CD8-positive, alpha-beta memory T cell (primary cell): ENCODE measurements around the gene ADAMTS15. TPM values are rescaled to one million over a fixed set of nuclear protein-coding genes. Genes with fewer than 3 reads are reported as not detected.

Source experiments
- CTCF ChIA-PET: fragments of 350-600 bp; sonication (Branson Sonifier 250); formaldehyde crosslinking; loops from one replicate; lab custom pipeline; 2021; ENCODE audit warnings: antibody characterized with exemption; lab: Charles Lee
- POLR2A ChIA-PET: fragments of 350-600 bp; sonication (Branson Sonifier 250); formaldehyde crosslinking; loops from one replicate; lab custom pipeline; 2021; ENCODE audit warnings: antibody characterized with exemption; lab: Charles Lee
- DNase-seq, 5 donors: peaks; one replicate each; pipeline versions ENCODE4 v3.0.0 to v3.0.0-alpha.2; 2020 to 2022; ENCODE audit warnings: mixed read lengths in 1 of 5
- H3K27ac ChIP-seq: one replicate; pipeline ENCODE4 v1.7.0; 2013; ENCODE audit warnings: low read depth, mild to moderate bottlenecking, low read length, moderate library complexity
- H3K27me3 ChIP-seq: 2 replicates; pipeline ENCODE4 v1.7.0; 2013; ENCODE audit warnings: low read length, mild to moderate bottlenecking; ENCODE audit not compliant: insufficient read depth, poor library complexity, severe bottlenecking
- H3K36me3 ChIP-seq: 2 replicates; pipeline ENCODE4 v1.7.0; 2013; ENCODE audit warnings: mild to moderate bottlenecking, low read length, moderate library complexity; ENCODE audit not compliant: insufficient read depth
- H3K4me1 ChIP-seq: 2 replicates; pipeline ENCODE4 v1.7.0; 2013; ENCODE audit warnings: mild to moderate bottlenecking, low read length, moderate library complexity; ENCODE audit not compliant: insufficient read depth
- H3K4me3 ChIP-seq: 2 replicates; pipeline ENCODE4 v1.7.0; 2013; ENCODE audit warnings: mild to moderate bottlenecking, low read length
- H3K9me3 ChIP-seq: 2 replicates; pipeline ENCODE4 v1.7.0; 2013; ENCODE audit warnings: mild to moderate bottlenecking, low read length
- H3K27ac Mint-ChIP-seq, 8 donors: one replicate each; pipeline ENCODE4 v1.8.0; 2020 to 2021; ENCODE audit warnings: mixed read lengths in 8 of 8, mild to moderate bottlenecking in 6 of 8, inconsistent platforms in 3 of 8, moderate library complexity in 3 of 8
- H3K27me3 Mint-ChIP-seq, 2 donors: one replicate each; pipeline ENCODE4 v1.8.0; 2020 to 2021; ENCODE audit warnings: mixed read lengths in 2 of 2, mild to moderate bottlenecking in 1 of 2, moderate library complexity in 1 of 2
- H3K36me3 Mint-ChIP-seq, 3 donors: one replicate each; pipeline ENCODE4 v1.8.0; 2020 to 2021; ENCODE audit warnings: mixed read lengths in 3 of 3, inconsistent platforms in 1 of 3, mild to moderate bottlenecking in 1 of 3
- H3K4me1 Mint-ChIP-seq, 3 donors: one replicate each; pipeline ENCODE4 v1.8.0; 2020 to 2021; ENCODE audit warnings: mixed read lengths in 3 of 3, inconsistent platforms in 1 of 3, mild to moderate bottlenecking in 1 of 3
- H3K4me3 Mint-ChIP-seq, 7 donors: one replicate each; pipeline ENCODE4 v1.8.0; 2020 to 2021; ENCODE audit warnings: mixed read lengths in 7 of 7, mild to moderate bottlenecking in 6 of 7, moderate library complexity in 4 of 7, inconsistent platforms in 2 of 7
- H3K9me3 Mint-ChIP-seq, 5 donors: one replicate each; pipeline ENCODE4 v1.8.0; 2020 to 2022; ENCODE audit warnings: mixed read lengths in 5 of 5, mild to moderate bottlenecking in 3 of 5, moderate library complexity in 2 of 5, inconsistent platforms in 1 of 5
- polyA plus RNA-seq: library from polyadenylated mRNA; unstranded; fragments of 300-500 nt; fragmentation: Illumina TruSeq; gene quantifications from one replicate; pipeline ENCODE4 v1.2.3, GENCODE V29; 2021
- total RNA-seq, 2 experiments: library from RNA; stranded (reverse); gene quantifications; one replicate each; pipeline ENCODE4 v1.2.3, GENCODE V29; 2021

ADAMTS15 gene
- total and polyA plus RNA-seq, 3 experiments from 2014 or later: not detected

GRCh38 chr11:130426837-130427341 is 21.6 kb upstream of the ADAMTS15 start:
- Histone ChIP-seq H3K36me3 (no peaks in the 10 kb centered on the region), H3K4me1 (no peaks in the 10 kb centered on the region), H3K9me3 (no peaks in the 10 kb centered on the region), H3K27ac (no peak overlapping the region), H3K27me3 (peaks cover 39% of the 10 kb centered on the region), H3K4me3 (no peak overlapping the region)
- no peak for DNase-seq
- CTCF ChIA-PET: interaction anchor here (0.8 to 2.9 kb wide), 3 partner anchors 17 to 435 kb away, joined by 3 to 12 read pairs (median 3); no protein-coding TSS in a partner anchor
- Mint-ChIP-seq H3K27me3 (peaks cover 38 to 71% of the 10 kb centered on the region in 2 donors), H3K27ac (no peak overlapping the region), H3K9me3 (no peaks in the 10 kb centered on the region), H3K36me3 (no peaks in the 10 kb centered on the region), H3K4me1 (peaks cover 14 to 18% (median 14%) of the 10 kb centered on the region in 3 donors), H3K4me3 (peak overlapping the region in 5 of 7 donors; percentile 15 to 87 (median 58))
- POLR2A ChIA-PET: no interaction called here

- H3K36me3 Mint-ChIP-seq: no peaks in the 10 kb centered on the region
- Histone ChIP-seq H3K27me3 (peaks cover 39% of the 10 kb centered on the region), H3K4me1 (no peaks in the 10 kb centered on the region), H3K9me3 (no peaks in the 10 kb centered on the region), H3K36me3 (no peaks in the 10 kb centered on the region), H3K27ac (no peak overlapping the region), H3K4me3 (no peak overlapping the region)
- no peak overlapping the region for H3K27ac Mint-ChIP-seq
- H3K4me3 Mint-ChIP-seq: peak overlapping the region in 3 of 7 donors; percentile 15 to 76 (median 58)
- peaks cover 14 to 18% (median 14%) of the 10 kb centered on the region in 3 donors for H3K4me1 Mint-ChIP-seq
- peak in 1 of 5 donors; percentile 9 for DNase-seq
- POLR2A ChIA-PET: no interaction called here
- peaks cover 39 to 66% of the 10 kb centered on the region in 2 donors for H3K27me3 Mint-ChIP-seq
- CTCF ChIA-PET: interaction anchor here (1.6 to 2.9 kb wide), 2 partner anchors 16 to 434 kb away, joined by 3 to 12 read pairs; no protein-coding TSS in a partner anchor
- H3K9me3 Mint-ChIP-seq: no peaks in the 10 kb centered on the region
Observed at GRCh38 chr11:130427581-130428315, 20.7 kb upstream of the ADAMTS15 start.

- CTCF ChIA-PET: no interaction called here
- no peak for DNase-seq
- POLR2A ChIA-PET: no interaction called here
- Mint-ChIP-seq H3K4me1 (peaks cover 14 to 18% (median 14%) of the 10 kb centered on the region in 3 donors), H3K27me3 (peaks cover 40 to 64% of the 10 kb centered on the region in 2 donors), H3K36me3 (no peaks in the 10 kb centered on the region), H3K9me3 (no peaks in the 10 kb centered on the region), H3K4me3 (peak within 1 kb of the TSS; percentile 13 to 87 (median 60)), H3K27ac (peak within 1 kb of the TSS in 2 of 8 donors; percentile 29 to 69)
- Histone ChIP-seq H3K9me3 (no peaks in the 10 kb centered on the region), H3K27me3 (peaks cover 39% of the 10 kb centered on the region), H3K36me3 (no peaks in the 10 kb centered on the region), H3K4me1 (no peaks in the 10 kb centered on the region), H3K4me3 (no peak within 1 kb of the TSS), H3K27ac (no peak within 1 kb of the TSS)
Observed at GRCh38 chr11:130428316-130429119, 19.9 kb upstream of the ADAMTS15 start, which contains the start of gene ADAMTS8. Gene ADAMTS8 (minus strand): TSS chr11:130428609. CDS start chr11:130428286, 323 bp downstream.

GRCh38 chr11:130429120-130429681 is 19.2 kb upstream of the ADAMTS15 start:
- peaks cover 14 to 18% (median 14%) of the 10 kb centered on the region in 3 donors for H3K4me1 Mint-ChIP-seq
- Histone ChIP-seq H3K27me3 (peaks cover 38% of the 10 kb centered on the region), H3K27ac (no peak overlapping the region), H3K4me3 (no peak overlapping the region), H3K36me3 (no peaks in the 10 kb centered on the region), H3K4me1 (no peaks in the 10 kb centered on the region), H3K9me3 (no peaks in the 10 kb centered on the region)
- peak overlapping the region in 6 of 7 donors; percentile 13 to 87 (median 66) for H3K4me3 Mint-ChIP-seq
- CTCF ChIA-PET: no interaction called here
- peaks cover 40 to 62% of the 10 kb centered on the region in 2 donors for H3K27me3 Mint-ChIP-seq
- no peaks in the 10 kb centered on the region for H3K36me3 Mint-ChIP-seq
- no peaks in the 10 kb centered on the region for H3K9me3 Mint-ChIP-seq
- POLR2A ChIA-PET: no interaction called here
- peak overlapping the region in 1 of 8 donors; percentile 69 for H3K27ac Mint-ChIP-seq
- DNase-seq: no peak

GRCh38 chr11:130429983-130430382 is 18.5 kb upstream of the ADAMTS15 start:
- H3K9me3 Mint-ChIP-seq: no peaks in the 10 kb centered on the region
- H3K9me3 ChIP-seq: no peaks in the 10 kb centered on the region
- no peaks in the 10 kb centered on the region for H3K36me3 ChIP-seq
- H3K4me1 ChIP-seq: no peaks in the 10 kb centered on the region
- ChIA-PET CTCF (interaction anchor here (1.2 to 6.6 kb wide), 5 partner anchors 12 to 437 kb away, joined by 3 to 115 read pairs (median 10); no protein-coding TSS in a partner anchor), POLR2A (no interaction called here)
- no peaks in the 10 kb centered on the region for H3K36me3 Mint-ChIP-seq
- peaks cover 38 to 54% of the 10 kb centered on the region in 2 donors for H3K27me3 Mint-ChIP-seq
- DNase-seq: no peak
- H3K27me3 ChIP-seq: peaks cover 31% of the 10 kb centered on the region
- H3K27ac ChIP-seq: no peak overlapping the region
- H3K27ac Mint-ChIP-seq: no peak overlapping the region
- H3K4me3 Mint-ChIP-seq: peak overlapping the region in 1 of 7 donors; percentile 49
- H3K4me1 Mint-ChIP-seq: peaks cover 14 to 18% (median 14%) of the 10 kb centered on the region in 3 donors
- no peak overlapping the region for H3K4me3 ChIP-seq

- H3K36me3 Mint-ChIP-seq: no peaks in the 10 kb centered on the region
- H3K27ac Mint-ChIP-seq: no peak overlapping the region
- no peak overlapping the region for H3K4me3 Mint-ChIP-seq
- H3K27me3 Mint-ChIP-seq: peaks cover 35 to 43% of the 10 kb centered on the region in 2 donors
- Histone ChIP-seq H3K4me3 (no peak overlapping the region), H3K36me3 (no peaks in the 10 kb centered on the region), H3K27me3 (peaks cover 27% of the 10 kb centered on the region), H3K4me1 (no peaks in the 10 kb centered on the region), H3K27ac (no peak overlapping the region), H3K9me3 (no peaks in the 10 kb centered on the region)
- H3K4me1 Mint-ChIP-seq: peaks cover 14 to 18% (median 14%) of the 10 kb centered on the region in 3 donors
- POLR2A ChIA-PET: no interaction called here
- CTCF ChIA-PET: interaction anchor here (0.6 to 6.6 kb wide), 14 partner anchors 11 to 478 kb away, joined by 3 to 115 read pairs (median 3); no protein-coding TSS in a partner anchor
- H3K9me3 Mint-ChIP-seq: no peaks in the 10 kb centered on the region
- peak; percentile 34 to 69 (median 40) for DNase-seq
Observed at GRCh38 chr11:130431331-130431773, 17.1 kb upstream of the ADAMTS15 start.

- POLR2A ChIA-PET: no interaction called here
- peaks cover 14 to 16% (median 14%) of the 10 kb centered on the region in 3 donors for H3K4me1 Mint-ChIP-seq
- CTCF ChIA-PET: interaction anchor here (1.0 to 6.6 kb wide), 10 partner anchors 13 to 477 kb away, joined by 3 to 115 read pairs (median 4); no protein-coding TSS in a partner anchor
Observed at GRCh38 chr11:130431801-130432200, 16.6 kb upstream of the ADAMTS15 start.

More at GRCh38 chr11:130431801-130432200, 16.6 kb upstream of the ADAMTS15 start:
- H3K27me3 Mint-ChIP-seq: peaks cover 31 to 39% of the 10 kb centered on the region in 2 donors
- Histone ChIP-seq H3K36me3 (no peaks in the 10 kb centered on the region), H3K4me1 (no peaks in the 10 kb centered on the region), H3K4me3 (no peak overlapping the region), H3K27me3 (peaks cover 23% of the 10 kb centered on the region), H3K9me3 (no peaks in the 10 kb centered on the region), H3K27ac (no peak overlapping the region)
- H3K9me3 Mint-ChIP-seq: no peaks in the 10 kb centered on the region
- H3K36me3 Mint-ChIP-seq: no peaks in the 10 kb centered on the region
- no peak for DNase-seq
- no peak overlapping the region for H3K4me3 Mint-ChIP-seq
- H3K27ac Mint-ChIP-seq: no peak overlapping the region
